Stimulated activated CD4-positive, alpha-beta T cell treated with anti-CD3 and anti-CD28 coated beads, Interleukin-2, amount 100 ng/mL, for 4 hours (primary cell): ENCODE data around the gene R3HDM1.
"Not testable (repeated sequence)": the region's sequence is repeated elsewhere in the genome, so short reads cannot be mapped to it uniquely, and the experiment has no call there.

Experiments used
- DNase-seq: peaks from one replicate; pipeline ENCODE4 v3.0.0-alpha.2; 2020; ENCODE audit warnings: low read depth

The R3HDM1 gene

DNA sequence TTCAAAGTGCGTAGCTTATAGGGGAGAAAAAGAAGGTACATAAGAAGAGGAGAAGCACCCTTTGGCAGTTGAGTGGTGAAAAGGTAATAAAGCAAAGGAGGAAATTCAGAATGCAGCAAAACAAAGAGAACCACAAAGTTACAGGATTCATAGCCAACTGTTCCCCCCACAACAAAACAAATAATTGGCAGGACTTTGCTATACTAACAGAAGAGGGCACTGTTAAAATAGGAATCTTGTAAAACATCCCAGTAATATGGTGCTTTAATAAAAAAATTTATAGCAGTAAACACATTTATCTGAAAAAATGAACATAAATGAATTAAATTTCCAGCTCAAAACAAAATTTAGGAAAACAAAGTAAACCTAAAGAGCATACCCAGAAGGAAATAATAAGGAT lies 42.3 kb downstream of the R3HDM1 start:
- no peak for DNase-seq

DNA sequence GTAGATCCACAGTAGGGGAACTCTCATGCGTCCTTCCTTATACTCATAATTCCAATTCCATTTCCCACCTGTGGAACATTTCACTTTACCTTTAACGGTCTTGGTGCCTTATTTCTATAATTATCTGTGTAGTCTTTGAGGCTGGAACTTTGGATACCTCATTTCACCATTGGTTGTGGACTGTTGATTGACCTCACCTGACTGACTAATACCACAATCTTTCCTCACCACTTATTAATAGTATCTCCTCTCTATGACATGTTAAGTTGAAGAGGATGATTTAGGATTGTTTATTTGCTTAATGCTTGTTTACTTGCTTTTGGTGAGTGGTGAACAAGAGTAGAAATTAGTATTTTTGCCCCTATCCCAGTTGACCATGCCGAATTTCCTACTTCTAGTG lies 50.0 kb downstream of the R3HDM1 start:
- DNase-seq: no peak

DNA sequence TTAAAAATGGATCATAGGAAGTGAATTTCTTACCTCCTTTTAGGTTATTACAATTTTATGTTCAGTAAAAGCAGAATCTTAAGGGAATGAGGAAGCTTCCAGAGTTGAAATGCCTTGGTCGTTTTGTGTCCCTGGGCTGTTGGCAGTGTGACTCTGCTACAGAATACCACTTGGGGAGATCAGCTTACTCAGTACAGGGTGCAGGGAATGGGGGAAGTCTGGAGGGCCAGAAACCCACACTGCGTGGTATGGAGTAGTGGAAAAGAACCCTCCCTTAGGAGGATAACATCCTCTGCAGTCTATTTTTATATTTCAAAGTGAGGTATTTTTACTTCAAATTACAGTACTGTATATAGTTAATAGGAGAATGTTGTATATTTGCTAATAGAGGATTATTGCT lies 51.1 kb downstream of the R3HDM1 start:
- DNase-seq: no peak

DNA sequence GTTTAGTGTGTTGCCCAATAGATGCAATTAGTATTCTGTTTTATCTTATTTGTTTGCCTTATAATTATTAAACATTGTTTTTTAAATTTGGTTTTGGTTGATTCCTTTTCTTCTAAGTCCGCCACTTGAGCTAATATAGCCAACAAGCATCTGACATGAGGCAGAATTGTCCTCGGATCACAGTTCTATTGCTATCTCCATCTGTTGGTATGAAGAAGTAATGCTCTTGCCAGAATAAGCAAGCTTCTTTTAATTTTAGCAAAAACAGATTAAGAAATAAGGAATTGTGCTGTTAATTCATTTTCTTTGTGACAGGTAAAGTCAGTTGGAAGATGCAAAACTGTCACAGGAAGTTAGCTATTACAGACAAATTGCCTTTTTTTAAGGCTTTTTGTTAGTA lies 54.3 kb downstream of the R3HDM1 start:
- no peak for DNase-seq

DNA sequence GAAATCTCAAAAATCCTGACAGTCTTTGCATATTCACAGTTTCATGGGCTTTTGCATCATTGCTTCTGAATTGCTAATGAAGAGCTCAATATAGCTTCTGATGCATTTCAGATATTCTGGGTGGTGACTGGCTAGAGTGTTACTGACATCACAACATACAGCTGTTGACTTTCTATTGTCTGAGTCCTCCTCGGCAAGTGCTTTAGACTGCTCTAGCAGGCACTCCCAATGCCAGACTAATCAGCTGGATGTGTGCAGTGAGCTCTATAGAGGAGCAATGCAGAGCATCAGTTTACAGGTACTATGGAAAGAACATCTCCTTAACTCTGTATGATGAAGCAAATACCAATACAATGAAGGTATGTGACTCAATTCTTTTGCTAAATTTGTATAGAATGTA lies 54.9 kb downstream of the R3HDM1 start:
- no peak for DNase-seq

DNA sequence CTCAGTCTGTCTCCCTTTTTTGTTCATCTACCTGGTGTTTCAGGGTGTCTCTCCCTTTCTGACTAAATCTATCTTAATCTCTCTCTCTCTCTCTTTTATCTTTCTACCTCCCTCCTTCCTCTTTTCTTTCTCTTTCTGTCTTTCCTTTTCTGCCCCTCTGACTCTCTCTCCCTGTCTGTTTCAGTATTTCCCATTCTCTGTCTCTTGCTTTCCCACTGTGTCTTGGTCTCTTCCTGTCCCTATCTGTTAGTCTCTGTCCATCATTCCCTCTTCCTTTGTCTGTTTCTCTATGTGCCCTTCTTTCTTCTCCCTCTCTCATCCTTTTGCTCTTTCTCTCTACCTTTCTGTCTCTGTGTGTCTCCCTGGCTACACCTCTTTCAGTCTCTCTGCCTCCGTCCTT lies 56.7 kb downstream of the R3HDM1 start:
- no peak for DNase-seq

DNA sequence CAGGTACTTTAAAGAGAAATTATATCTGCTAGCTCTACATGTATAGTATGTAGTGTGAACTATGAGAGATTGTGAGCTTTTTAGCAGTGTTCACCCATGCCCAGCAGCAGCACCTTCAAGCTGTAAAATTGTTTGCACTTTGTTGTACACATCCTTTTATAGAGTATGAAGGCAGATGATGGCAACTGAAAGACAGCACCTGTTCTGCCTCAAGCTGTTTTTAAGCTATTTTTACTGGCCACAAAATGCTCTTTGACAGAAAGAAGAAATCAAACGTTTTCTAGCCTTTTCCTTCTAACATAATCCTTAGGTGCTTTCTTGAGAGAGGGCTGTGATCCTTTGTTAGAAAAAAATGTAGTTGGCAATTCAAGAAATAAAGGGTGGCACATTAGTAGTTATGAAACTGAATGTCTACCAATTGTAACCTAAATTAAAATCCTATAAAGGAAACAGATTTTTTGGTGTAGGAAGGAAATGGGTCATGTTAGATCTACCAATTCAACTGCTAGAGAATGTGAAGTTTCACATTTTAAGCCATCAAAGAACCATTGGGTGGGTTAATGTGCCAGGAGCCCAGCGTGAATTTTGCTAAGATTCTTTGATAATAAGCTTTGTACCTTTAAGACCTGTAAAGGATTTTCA lies 59.5 kb downstream of the R3HDM1 start:
- DNase-seq: no peak

DNA sequence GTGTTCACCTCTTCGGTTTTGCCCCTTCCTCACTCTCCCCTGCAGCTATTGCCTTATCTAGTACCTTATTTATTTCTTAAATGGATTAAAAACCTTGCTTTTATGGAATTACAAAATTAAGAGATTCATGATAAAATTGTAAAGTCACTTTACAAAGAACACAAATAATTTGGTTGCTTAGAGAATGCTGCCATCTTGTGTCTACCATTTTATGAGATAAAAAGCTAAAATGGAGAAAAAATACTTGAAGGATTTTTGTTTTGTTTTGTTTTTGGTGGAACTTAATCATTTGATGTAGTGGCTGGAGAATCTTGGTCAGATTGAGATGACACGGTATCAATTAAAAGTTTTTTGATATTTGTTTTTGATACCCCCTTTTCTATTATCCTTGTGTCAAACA lies 69.6 kb downstream of the R3HDM1 start:
- no peak for DNase-seq

DNA sequence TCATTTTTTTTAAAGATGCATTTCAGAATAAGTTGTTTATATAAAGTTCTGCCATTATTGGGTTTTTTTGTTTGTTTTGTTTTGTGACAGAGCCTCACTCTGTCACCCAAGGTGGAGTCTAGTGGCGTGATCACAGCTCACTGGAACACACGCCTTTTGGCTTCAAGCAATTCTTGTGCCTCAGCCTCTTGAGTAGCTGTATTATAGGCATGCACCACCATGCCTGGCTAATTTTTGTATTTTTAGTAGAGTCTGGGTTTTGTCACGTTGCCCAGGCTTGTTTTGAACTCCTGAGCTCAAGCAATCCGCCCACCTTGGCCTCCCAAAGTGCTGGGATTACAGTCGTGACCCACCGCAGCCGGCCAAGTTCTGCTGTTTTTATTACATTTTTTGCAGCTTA lies 72.3 kb downstream of the R3HDM1 start:
- DNase-seq: no peak

DNA sequence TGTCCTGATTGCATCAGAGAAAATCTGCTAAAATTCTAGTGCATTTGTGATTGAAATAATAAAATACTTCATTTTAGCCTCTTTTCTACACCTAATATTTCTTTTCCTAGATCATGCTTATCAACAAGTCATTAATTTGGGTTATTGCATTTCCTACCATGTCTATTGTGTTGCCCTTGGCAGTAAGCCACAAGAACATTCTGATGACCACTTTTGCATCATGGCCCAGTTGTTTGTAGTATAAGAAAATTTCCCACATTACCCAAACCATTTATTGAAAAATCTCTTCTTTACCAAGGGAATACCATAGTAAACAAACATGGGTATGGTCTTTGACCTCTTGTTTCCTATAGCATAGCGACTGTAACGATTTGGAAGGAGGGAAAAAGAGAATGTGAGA lies 76.3 kb downstream of the R3HDM1 start:
- no peak for DNase-seq

DNA sequence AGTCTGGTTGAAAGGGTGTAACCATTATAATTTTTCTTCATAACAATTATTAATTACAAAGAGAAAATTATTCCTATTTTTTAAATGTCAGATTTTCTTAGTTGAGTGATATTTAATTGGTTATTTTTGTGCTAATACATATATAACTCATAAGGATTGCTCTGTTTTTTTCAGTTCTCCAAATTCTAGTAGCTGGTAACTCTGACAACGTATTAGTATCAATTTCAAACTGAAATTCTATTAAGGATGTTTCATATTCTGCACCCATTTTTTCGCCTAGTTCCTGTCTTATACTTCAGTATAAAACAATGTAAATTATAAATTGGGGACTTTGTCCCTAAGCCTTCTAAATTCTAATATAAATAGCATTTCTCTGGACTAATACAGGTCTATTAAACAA lies 81.0 kb downstream of the R3HDM1 start:
- no peak for DNase-seq

DNA sequence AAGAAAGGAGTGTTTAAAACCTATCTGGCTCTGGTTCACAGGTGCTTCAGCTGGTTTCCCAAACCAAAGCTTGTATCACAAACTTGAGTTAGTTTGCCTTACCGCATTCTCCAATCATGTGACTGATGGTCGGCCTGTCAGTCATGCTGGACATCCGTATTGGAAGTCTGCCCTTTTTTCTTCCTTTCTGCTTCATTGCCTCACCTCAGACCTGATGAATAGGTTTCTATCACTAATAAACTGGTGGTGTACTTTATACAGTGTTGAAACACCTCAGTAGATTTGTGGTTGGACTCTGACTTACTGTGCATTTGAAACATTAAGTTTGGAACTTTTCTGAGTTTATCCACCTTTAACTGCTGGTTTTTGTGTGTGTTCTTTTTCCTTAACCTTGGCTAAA lies 84.1 kb downstream of the R3HDM1 start:
- DNase-seq: no peak

DNA sequence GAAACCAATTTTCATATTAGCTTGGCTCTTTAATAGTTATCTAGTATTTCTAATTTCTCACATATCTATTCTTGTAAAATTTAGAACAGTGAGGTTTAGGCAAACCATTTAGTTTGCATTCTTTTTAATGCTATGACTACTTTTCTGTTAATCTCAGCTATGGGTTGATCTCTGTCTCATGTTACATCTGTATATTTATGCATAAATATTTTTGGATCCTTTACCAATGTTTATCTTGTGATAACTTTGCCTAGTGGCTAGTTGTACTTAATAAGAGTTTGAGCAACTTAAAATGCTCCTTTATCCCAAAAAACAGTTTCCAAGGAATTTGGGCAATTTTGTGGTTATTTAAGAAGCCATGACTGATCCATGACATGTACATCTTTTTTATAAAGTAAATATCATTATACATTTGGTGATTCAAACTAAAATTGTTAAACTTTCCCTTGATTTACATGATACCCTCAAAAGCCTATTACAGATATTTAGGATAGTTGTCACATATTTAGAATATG lies 86.3 kb downstream of the R3HDM1 start:
- no peak for DNase-seq

DNA sequence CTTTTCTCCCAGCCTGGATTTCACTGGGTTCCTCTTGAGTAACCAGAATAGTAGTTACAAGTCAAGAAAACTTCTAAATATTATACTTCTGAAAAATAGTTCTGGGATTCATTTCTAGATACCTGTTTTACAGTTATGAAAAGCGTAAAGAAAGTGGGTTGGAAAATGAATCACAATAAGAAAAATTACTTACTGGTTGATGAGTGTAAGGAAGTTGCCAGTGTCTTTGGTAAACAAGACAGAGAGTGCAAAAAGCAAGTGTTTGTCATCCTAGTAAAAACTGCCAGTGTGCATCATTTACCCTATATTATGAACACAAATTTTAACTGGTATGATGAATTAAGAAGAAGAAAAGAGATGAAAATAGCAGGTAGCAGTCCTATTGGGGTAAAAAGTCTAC lies 88.9 kb downstream of the R3HDM1 start:
- no peak for DNase-seq

DNA sequence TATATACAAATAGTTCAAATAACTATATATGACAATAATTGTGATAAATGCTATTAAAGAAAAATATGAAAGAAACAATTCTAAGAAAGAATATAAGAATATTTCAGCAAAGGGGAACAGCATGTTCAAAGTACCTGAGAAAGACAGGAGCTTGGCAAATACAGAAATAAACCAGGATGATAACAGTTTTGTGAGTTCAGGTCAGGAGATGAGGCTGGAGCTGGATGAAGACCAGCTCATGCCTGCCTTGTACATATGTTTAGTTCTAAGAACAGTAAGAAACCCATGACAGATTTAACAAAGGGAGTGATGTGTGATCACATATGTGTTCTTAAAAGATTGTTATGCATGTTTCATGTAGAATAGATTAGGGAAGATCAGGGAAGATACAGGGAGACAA lies 98.2 kb downstream of the R3HDM1 start:
- no peak for DNase-seq

DNA sequence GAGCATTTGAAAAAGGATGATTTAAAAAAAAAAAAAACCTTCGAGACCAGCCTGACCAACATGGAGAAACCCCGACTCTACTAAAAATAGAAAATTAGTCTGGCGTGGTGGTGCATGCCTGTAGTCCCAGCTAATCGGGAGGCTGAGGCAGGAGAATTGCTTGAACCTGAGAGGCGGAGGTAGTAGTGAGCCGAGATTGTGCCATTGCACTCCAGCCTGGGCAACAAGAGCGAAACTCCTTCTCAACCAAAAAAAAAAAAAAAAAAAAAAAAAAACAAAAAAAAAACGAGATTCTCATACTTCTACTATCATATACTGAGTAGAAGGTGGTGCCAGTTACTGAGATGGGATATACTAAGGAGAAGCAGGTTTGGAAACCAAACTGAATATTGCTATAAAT lies 98.8 kb downstream of the R3HDM1 start:
- DNase-seq: not testable (repeated sequence)

DNA sequence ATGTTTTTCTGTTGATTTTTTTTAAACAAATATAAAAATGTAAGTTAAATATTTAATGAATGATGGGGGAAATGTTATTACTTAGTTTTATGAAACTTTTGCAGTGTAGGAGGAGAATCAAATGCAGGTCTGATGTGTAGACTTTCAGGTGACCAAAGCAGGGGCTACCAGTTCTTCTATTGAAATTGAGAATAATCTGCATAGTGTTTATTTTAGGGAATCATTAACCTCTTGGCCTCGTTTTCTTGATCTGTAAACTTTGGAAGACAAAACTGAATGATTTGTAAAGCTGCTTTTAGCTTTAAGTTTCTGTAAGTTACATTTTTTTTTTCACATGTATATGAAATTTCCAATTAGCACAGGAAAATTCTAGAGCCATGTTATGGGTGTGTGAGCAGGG lies 99.2 kb downstream of the R3HDM1 start:
- DNase-seq: no peak

DNA sequence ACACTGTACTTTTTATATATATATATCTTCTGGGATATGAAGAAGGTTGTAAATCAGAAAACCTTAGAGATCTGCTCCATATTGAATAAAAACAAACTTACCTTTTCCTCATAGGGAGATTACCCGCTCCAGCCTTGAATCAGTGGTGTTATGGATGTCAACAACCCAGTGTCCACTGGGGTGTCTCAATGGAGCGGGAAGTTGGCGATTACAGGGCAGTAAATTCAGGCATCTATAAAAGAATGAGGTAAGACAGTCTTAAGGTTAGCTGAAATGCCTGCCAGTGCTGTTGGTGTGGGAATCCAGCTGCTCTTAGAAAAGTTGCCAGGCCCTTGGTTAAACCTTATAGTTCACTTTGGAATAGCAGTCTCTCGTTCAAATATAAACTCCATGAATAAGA lies 102.3 kb downstream of the R3HDM1 start:
- DNase-seq: no peak

DNA sequence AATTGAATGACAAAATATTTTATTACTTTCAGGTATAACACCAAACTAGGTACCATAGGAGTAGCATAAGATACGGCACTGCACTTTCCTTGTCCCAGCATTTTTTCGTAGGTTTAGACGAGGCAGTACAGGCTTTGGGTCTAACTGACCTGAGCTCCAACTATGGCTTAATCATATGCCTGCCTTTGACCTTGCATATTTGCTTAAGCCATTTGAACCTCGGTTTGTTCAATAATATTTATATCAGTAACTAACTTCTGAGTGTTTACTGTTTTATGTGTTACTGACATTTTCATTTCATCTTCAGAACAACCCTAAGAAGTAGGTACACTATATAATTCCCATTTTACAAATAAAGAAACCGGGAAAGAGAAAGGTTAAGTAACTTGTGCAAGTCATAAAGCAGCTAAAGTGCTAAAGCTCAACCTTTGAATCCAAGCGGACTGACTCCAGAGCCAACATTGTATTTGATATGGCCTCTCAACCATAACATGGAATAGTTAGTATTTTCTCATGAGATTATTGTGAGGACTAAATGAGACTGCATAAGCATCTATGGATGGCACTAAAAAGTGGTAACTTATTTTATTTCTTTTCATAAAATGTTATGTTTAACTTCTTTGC lies 104.0 kb downstream of the R3HDM1 start:
- DNase-seq: no peak

DNA sequence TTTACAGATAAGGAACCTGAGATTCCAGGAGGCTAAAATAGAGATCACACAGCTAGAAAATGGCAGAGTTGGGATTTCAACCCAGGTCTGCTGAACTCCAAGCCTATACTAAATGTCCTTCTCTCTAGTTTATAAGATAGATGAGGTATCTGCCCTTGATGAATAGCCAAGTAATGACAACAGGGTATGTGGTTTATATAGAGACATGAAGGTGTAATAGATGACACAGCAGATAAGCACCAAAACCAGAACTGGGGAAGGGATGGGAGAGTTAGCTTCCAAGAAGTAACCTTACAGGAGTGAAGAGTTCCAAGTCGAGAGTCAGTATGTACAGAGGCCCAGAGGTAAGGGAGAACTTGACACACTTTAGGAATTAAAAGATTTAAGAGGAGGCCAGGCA lies 105.7 kb downstream of the R3HDM1 start:
- DNase-seq: no peak

DNA sequence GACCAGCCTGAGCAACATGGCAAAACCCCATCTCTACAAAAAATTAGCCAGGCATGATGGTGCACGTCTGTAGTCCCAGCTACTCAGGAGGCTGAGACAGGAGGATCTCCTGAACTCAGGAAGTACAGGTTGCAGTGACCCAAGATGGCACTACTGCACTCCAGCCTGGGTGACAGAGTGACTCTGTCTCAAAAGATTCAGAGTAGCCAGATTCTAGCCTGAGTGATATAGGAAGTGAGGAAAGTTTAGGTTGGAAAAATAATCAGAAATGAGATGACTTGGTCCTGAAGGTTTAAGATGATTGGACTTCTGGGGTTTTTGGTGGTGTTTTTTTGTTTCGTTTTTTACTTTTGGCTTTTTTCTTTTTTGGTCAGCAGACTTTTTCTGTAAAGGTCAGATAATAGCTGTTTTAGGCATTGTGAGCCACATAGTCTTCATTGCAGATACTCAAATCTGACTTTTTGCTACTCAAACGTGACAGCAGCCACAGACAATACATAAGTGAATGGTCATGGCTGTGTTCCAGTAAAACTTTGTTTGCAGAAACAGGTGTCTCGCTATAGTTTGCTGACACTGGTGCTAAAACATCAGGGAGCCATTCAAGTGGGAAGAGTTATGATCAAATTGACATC lies 106.3 kb downstream of the R3HDM1 start:
- DNase-seq: no peak

DNA sequence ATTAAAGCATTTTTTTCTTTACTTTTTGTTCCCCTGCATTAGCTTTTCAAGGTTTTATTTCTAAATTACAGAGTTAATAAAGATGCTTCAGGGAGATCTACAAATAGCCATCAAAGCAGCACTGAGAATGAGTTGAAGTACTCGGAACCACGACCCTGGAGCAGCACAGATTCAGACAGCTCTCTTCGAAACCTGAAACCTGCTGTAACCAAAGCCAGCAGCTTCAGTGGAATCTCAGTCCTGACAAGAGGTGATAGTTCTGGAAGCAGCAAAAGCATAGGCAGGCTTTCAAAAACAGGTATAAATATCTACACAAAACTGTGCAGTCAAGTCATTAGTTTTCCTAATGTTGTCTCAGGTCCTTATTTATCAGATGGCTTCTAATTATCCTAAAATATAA lies 107.5 kb downstream of the R3HDM1 start:
- no peak for DNase-seq

DNA sequence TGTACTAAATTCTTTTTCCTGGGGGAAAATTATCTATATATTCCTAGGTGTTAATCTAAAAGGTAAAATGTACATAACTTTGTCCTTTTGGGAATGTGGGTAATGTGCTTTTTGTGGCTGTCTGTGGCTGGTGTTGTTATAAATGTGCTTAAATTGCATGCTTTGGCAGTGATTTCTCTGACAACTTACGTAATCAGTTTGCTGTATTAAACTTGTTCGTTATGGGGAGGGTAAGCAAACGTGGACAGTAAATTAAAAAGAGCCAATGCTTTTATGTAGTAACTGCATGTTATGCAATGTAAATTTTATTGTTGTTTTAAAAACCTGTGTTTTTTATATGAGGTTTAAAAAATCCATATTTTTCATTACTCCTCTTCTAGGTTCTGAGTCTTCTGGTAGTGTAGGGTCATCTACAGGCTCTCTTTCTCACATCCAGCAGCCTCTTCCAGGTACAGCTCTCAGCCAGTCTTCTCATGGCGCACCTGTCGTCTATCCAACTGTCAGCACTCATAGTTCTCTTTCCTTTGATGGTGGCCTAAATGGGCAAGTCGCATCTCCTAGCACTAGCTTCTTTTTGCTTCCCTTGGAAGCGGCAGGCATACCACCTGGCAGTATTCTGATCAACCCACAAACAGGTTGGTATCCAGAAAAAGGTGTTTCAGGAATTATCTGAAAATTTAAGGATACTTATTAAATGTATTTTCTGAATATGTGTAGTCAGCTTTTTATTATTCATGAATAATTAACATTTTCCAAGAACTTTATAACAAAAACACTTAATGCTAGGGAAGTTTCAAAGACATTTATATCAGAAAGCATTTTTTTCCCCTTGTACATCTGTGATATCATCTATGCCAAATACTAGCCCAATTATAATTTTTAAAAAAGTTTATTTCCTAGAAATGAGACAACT lies 110.1 kb downstream of the R3HDM1 start:
- no peak for DNase-seq
